GM13977 (cell line): ENCODE data around the gene SSPN.

Source experiments
- DNase-seq: peaks from one replicate; pipeline ENCODE4 v3.0.0; 2012; ENCODE audit warnings: low spot score
- in situ Hi-C: fragments of 300-500 bp; cut with MboI; formaldehyde crosslinking; loops from one replicate; pipeline ENCODE4 v1.12.0; 2022; ENCODE audit warnings: low sequenced_read_pairs, low pct_unique_long_range_greater_than_20kb, mixed read lengths, inconsistent platforms; ENCODE audit not compliant: unreplicated experiment
- TF ChIP-seq, protein P1 (sequence below): IDR thresholded peaks from 2 replicates; pipeline ENCODE4 v1.5.1; 2012; ENCODE audit warnings: mild to moderate bottlenecking, control low read depth; ENCODE audit not compliant: insufficient read depth; ENCODE audit errors: extremely low read depth, missing control alignments

SSPN gene, protein sequence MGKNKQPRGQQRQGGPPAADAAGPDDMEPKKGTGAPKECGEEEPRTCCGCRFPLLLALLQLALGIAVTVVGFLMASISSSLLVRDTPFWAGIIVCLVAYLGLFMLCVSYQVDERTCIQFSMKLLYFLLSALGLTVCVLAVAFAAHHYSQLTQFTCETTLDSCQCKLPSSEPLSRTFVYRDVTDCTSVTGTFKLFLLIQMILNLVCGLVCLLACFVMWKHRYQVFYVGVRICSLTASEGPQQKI

DNA sequence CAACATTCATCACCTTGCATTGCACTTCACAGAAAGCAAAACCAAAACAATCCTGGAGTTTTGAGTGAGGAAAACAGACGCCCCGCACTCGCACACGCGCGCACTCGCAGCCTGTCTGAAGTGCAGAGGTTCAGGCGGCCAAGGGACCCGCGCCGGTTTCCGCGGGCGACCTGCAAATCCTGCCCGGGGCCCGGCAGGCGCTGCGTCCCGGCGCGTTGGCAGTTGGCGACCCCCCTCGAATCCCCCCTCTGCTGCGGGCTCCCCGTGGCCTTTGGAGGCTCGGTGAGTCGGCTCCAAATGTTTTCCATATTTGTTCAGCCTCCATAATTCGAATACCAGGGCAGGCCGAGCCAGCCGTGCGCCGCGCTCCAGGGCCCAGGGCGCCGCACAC is at the start of gene SSPN:
Gene SSPN, plus strand, starts transcription at position 324 of the 391 bp plus-strand sequence. CDS start 100 bp downstream, outside the sequence.
- TF ChIP-seq, protein P1, sequence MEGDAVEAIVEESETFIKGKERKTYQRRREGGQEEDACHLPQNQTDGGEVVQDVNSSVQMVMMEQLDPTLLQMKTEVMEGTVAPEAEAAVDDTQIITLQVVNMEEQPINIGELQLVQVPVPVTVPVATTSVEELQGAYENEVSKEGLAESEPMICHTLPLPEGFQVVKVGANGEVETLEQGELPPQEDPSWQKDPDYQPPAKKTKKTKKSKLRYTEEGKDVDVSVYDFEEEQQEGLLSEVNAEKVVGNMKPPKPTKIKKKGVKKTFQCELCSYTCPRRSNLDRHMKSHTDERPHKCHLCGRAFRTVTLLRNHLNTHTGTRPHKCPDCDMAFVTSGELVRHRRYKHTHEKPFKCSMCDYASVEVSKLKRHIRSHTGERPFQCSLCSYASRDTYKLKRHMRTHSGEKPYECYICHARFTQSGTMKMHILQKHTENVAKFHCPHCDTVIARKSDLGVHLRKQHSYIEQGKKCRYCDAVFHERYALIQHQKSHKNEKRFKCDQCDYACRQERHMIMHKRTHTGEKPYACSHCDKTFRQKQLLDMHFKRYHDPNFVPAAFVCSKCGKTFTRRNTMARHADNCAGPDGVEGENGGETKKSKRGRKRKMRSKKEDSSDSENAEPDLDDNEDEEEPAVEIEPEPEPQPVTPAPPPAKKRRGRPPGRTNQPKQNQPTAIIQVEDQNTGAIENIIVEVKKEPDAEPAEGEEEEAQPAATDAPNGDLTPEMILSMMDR: no peak
- in situ Hi-C loops: no loop called here
- DNase-seq: no peak

DNA sequence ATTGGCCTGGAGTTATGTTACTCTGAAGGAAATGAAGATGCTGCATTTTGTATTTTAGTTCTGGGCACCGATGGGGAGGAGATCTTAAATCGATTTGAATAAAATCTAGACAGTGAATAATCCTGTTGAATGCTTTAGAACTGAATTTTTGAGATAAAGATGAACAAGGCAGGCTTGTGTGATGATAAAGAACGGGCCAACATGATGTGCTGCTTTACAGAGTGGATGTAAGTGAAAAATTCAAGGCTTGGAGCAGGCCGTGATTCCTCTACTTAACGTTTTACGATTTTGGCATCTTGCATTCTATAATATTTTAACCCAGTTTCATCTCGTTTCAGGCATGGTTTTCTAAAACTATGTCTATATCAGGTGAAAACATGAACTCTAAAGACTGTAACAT is 47.1 kb upstream of the SSPN start:
- DNase-seq: no peak
- TF ChIP-seq, protein P1: no peak
- in situ Hi-C loops: no loop called here

DNA sequence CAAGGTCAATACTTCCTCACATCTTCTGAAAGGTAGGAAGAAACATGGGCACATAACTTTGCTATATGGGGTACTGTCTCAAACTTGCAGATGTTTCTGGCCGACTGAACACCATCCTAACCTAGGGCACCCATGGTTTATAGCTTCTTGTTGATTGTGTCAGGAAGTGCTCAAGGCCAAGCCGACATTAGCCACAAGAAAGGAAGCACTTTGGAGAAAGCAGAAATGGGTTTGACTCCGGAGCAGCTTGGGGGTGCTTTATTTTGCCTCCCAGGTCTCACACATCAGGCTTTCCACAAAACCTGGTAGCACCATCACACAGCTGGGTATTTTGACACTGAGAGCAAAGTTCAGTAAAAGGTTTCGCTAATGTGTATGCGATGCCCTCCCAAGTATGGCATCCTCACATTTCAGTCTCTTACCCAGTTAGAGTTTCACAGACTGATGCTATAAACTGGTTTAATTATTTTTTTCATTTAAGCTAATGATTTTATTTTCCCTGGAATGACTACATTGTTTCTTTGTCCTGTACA is 45.3 kb upstream of the SSPN start:
- TF ChIP-seq, protein P1: no peak
- in situ Hi-C loops: no loop called here
- no peak for DNase-seq

DNA sequence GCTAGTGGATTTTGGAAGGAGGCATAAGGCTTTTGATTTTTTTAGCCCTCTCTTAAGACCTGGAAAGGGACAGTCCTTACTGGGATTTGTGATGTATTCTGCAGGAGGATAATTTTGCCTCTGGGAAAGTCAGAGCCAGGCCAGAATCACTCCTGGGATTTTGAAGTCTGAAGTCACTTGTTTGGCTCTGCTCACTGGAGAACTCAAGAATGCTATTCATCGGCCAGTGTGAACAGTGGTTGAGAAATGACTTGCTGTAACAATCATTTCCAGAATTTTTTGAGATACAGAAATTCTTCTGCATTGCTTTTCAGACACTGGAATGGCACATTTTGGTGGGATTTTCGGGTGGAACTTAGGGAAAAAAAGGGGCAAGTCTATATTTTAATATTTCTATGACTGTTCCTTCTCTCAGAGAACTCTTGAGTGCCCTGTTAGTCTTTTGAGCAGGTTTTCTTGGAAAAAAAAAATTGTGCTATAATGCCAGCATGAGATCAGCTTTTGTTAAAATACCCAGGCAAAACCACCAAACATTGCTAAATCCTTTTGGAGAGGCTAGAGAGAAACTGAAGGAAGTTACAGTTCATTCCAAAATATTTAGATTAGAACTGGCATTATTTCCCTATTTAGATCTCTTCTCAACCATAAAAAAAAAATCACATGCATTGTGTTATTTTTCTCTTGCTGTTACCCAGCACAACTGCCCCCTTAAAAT is 44.5 kb upstream of the SSPN start:
- in situ Hi-C loops: no loop called here
- DNase-seq: no peak
- TF ChIP-seq, protein P1: no peak

DNA sequence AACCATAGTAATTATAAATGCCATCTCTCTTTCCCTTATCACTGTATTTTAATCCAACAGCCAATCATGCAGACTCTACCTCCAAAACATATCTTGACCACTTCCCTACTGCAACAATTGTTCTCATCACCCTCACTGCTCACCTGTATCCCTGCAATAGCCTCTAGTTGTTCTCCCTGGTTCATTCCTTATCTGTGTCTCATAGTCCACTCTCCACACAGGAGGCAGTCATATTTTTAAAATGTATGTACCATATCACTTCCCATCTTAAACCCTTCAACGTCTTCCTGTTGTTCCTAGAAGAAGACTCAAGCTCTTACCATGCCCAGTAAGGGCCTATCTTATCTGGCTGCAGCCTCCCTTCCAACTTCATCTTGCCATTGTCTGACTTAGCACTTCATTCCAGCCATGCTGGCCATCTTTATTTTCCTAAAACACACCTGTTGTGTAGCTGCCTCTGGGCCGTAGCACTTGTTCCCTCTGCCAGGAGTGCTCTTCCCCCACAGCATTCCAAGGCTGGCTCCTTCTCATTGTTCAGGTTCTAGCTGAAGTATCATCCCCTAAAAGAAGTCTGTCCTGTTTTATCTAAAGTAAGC is 42.8 kb upstream of the SSPN start:
- no peak for DNase-seq
- in situ Hi-C loops: no loop called here
- TF ChIP-seq, protein P1: no peak

DNA sequence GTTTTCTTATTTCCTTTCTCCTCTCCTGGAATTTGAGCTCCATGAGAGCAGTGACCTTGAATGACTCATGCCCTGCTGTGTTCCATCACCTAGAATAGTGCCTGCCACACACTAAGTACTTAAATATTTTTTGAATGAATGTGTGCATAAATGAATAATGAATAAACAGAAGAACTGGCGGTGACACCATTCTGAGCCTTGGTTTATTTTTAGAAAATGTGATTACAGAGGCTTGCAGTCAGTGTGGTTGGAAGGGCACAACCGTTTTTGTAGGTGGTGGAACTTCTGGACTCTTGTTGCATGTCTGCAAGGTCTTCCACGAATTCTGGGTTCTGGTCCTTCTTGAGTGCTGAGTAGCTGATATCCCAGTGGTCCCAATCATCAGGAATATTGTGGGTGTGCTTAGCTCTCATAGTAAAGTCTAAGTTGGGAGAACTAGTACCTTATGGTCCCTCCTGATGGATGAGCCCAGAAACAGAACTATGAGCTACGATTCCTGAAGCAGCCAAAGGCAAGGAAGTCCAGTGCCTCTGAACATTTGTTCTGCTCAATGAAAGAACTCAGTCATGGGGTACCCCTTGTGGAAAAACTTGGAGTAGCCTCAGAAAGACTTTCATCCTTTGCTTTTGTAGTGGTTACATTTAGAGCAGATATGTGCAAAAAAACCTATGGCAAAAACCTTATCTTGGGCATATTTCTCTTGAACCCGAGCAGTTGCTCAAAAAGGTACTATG is 41.8 kb upstream of the SSPN start:
- DNase-seq: no peak
- in situ Hi-C loops: no loop called here
- TF ChIP-seq, protein P1: no peak
